Stimulated activated CD4-positive, alpha-beta T cell treated with anti-CD3 and anti-CD28 coated beads, Interleukin-15, amount 100 ng/mL, for 48 hours (primary cell): ENCODE results near the gene RUNX1.

Source experiments
- DNase-seq, 2 donors: peaks; one replicate each; pipeline ENCODE4 v3.0.0-alpha.2; 2020; ENCODE audit warnings: low read depth in 2 of 2

Gene RUNX1

GRCh38 chr21:34924771-34925419 is 124.2 kb downstream of the RUNX1 start:
- DNase-seq = no peak

- DNase-seq = no peak
These were observed 124.9 kb downstream of the RUNX1 start for GRCh38 chr21:34924194-34924593.

DNA sequence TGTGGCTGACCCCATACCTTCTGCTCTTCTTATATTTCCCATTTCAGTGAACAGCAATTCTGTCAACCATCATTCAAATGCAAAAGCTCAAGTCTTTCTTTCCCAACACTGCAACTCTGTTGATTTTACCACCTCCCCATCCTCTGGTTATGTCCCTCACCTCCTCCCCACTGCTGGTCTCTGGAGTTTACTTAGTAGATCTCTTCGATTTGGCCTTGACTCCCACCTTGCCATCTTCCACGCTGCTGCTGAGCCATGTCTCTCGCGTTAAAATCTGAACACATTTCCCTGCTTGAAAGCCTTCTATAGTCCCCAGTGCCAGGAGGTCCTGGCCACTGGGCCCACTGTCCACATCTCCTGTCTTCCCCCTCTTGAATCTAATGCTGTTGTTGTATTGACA is 125.5 kb downstream of the RUNX1 start:
- no peak for DNase-seq

- no peak for DNase-seq
These were observed 125.9 kb downstream of the RUNX1 start for GRCh38 chr21:34923202-34923601.

DNA sequence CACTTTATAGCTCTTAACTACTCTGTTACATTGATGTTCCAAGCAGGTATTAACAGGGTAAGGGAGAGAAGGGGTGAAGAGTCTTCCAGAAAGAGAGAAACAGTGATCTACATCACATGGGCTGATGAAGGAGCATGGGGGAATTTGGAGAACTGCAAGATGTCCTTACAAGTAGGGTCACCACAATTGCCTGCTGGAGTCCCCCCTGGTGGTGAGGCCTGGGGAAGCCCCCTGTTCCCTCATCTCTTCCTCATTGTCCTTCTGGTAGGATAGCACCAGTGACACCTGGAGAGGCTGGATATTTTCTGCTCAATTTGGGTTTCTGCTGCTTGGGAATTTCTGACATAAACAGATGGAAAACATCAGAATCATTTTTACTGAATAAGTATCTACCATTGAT is 126.6 kb downstream of the RUNX1 start:
- no peak for DNase-seq

- no peak for DNase-seq
These were observed 128.0 kb downstream of the RUNX1 start for GRCh38 chr21:34921151-34921550.

GRCh38 chr21:34919406-34919805 is 129.7 kb downstream of the RUNX1 start:
- no peak for DNase-seq

DNA sequence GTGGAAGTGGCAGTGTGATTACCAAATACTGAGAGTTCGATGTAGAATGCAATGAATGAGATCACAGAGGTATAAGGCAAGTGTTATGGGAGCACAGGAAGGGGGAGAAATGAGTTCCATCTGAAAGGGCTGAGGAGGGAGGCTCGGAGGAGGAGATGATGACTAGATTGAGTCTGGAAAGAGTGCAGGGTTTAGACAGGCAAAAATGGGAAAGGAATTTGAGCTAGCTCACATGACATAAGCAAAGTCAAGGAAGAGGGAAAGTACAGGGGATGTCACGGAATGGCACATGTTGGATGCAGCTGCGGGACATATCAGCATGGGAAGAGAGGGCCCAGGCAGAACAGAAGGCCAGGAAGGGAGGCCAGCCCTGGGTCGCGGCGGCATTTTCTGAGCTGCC is 132.7 kb downstream of the RUNX1 start:
- DNase-seq = no peak

- DNase-seq = no peak
These were observed 133.7 kb downstream of the RUNX1 start for GRCh38 chr21:34915364-34915841.

GRCh38 chr21:34914239-34914638 is 134.9 kb downstream of the RUNX1 start:
- no peak for DNase-seq

DNA sequence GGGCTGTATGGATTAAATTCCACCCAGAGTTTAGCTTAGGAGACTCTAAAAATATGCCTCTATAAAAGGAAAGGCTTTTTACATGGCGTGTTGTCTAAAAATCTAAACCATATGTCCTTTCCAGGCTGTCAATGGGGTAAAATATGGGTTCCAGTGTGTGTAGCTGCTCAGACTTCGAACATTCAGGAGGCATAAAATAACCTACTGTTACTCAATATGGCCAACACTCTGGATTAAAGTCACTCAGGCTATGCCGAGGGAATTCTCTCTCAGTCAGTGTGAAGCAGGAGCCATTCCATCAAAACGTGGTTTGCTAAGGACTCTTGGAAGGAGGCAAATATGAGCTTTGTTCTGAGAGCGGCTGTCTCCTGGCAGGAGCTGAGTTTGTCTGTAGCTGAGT is 135.3 kb downstream of the RUNX1 start:
- DNase-seq = no peak

DNA sequence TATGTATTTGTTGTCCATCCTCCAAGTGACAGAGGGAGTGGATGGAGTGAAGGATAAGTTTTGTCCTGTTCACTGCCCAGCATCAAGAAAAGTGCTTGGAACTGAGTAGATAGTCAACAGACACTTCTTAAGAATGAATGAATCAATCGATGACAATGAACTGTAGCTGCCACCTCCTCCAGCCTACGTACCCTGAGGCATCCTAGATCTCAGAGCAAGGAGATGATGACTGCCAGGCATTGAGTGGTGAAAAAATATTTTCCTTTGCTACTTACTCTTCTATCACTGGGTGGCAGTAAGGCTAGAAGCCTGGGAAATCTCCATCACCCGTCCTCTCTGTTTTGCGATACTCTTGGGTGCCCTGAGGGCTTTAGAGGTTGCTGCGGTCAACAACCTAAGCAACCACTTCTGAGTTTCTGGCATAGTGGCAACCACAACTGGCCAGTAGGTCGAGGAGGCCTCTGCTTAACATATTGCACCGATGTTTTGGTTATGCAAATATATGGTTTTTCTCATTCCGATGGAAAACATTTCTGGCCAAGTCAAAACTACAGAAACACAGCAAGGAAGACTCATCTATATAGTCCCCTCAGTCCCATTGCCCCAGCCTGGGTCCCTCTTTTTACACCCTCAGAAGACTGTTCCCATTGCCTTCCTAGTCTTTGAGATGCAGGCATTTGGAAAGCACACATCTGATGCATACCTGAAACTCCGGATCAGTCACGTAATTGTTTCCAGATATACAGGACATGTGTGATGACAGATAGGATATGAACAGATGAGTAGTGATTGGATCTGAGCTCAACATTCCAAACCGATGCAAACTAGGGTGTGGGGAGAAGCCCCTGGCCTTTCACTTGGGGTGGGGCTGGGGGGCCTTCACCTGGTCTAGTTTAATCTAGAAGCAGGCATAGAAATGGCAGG is 136.8 kb downstream of the RUNX1 start:
- DNase-seq = no peak

DNA sequence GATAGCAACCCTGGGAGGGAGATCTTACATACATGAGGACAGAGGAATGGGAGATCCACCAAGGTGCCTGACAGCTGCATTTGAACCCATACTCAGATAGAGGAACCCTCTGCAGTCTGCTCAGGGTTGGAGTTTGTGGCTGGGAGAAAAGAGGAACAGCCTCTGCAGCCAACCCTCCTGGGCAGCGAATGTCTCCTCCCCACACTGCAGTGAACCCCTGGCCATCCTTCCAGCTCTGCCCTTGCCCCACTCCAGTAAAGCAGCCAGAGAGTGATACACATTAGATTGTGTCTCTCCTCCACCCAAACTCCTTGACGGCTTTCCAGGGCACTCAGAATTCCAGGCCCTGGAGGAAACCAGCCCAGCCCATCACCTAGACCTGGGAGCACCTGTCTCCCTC is 137.7 kb downstream of the RUNX1 start:
- no peak for DNase-seq

- no peak for DNase-seq
These were observed 138.7 kb downstream of the RUNX1 start for GRCh38 chr21:34910396-34910795.

DNA sequence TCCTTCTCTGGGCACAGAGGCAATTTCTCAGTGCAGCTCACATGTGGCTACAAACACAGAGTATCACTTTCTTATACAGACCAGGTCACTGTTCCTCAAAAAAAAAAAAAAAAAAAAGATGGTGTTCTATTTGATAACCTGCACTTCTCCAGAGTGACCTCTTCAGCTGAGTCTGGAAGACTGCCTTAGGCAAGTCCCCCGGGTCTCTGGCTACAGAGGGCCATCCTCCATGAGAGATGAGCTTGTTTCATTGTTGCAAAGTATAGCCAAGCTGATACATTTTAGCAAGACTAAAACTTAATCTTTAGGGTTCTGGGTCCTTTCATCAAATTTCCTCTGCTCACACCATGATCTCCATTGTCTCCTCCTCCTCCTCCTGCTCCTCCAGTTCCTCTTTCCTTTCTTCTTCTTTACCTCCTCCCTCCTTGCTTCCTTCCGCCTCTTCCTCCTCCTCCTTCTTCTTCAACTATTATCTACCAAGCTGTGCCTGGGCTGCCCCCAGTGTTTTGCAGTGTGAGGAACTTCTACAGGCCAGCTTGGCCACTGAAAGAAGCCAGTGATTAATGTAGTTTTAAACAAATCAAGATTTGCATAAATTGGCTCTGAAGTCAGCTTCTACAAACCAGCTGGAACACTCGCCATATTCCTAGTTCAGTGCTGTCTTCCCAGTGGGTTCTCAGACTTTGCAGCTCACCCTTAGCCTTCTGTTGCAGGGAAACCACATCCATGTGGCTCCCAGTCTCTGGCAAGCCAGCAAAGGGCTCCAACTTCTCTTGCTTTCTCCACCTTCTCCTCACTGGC is 139.4 kb downstream of the RUNX1 start:
- no peak for DNase-seq

GRCh38 chr21:34908419-34909055 is 140.6 kb downstream of the RUNX1 start:
- no peak for DNase-seq

DNA sequence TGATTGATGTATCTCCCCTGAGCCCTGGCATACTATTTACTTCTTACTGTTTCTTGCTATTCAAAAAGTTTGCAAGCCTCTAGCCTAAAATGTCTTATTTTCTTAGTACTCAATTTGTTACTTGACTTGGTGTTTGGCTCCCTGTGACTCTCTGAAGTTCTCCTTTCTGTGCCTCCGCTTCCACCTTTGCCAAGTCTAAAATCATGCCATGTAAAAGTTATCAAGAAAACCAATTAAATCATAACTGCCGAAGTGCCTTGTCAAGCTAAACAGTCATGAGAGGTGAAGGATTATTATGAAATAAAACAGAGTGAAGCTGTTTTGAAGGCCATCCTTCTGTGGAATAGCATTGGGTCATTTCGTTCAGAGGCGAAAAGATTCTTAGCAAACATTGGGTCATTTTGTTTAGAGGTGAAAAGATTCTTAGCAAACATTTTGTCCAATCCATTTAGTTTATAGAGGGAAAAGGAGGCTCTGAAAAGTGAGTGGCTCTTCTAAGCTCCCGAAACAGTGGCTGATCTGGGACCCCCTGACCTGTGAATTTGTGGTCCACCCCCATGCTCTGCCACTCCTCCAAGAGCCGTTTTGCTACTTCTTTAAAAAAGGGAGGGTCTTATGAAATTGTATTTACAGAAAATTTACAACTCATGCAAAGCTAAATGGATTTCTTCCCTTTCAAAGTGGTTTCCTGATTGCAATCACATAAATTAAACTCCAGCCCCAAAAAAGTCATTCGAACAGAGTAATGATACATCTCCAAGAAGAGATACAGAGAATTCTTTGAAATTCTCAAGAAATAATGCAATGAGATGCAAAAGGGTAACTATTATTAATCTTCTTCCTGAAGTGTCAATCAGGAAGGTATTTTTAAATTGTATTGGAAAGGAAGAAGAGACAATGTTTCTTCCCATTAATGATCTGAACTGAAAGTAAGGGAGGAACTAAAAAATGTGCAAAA is 141.4 kb downstream of the RUNX1 start:
- DNase-seq = no peak

DNA sequence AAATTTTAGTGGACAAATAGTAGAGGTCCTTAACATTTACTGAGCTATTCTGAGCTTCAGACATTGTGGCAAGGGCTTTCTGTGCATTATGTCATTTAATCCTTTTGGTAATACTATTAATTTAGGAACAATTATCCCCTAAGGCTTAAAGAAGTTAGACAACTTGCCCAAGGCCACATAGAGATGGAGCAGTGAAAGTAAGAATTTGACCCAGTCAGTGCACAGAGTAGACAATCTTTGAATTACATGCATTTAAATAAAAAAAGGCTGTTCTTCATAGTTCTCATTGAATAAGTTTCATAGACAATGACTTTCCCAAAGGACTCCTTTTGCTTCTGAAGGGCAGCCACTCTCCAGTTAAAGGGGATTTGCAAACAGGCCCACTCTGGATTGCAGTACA is 142.7 kb downstream of the RUNX1 start:
- DNase-seq = no peak

- no peak for DNase-seq
These were observed 143.9 kb downstream of the RUNX1 start for GRCh38 chr21:34905218-34905537.

- DNase-seq = no peak
These were observed 144.4 kb downstream of the RUNX1 start for GRCh38 chr21:34904526-34905217.
